Activated CD4-positive, alpha-beta T cell treated with anti-CD3 and anti-CD28 coated beads, Interleukin-2, amount 10 ng/mL, durations not matched to agents 24 days and 14 days (primary cell): ENCODE results near the gene ANKRD44. TPM values are rescaled to one million over a fixed set of nuclear protein-coding genes. Genes with fewer than 3 reads are reported as not detected.
"Not testable (repeated sequence)": the region's sequence is repeated elsewhere in the genome, so short reads cannot be mapped to it uniquely, and the experiment has no call there.

ENCODE experiments used
- DNase-seq: peaks from one replicate; pipeline ENCODE4 v3.0.0; 2022
- H3K27ac Mint-ChIP-seq: one replicate; pipeline ENCODE4 v1.8.0; 2022; ENCODE audit warnings: mild to moderate bottlenecking, mixed read lengths
- H3K27me3 Mint-ChIP-seq: one replicate; pipeline ENCODE4 v1.8.0; 2022; ENCODE audit warnings: mixed read lengths
- H3K36me3 Mint-ChIP-seq: one replicate; pipeline ENCODE4 v1.8.0; 2022; ENCODE audit warnings: low read depth, mild to moderate bottlenecking, mixed read lengths
- H3K4me1 Mint-ChIP-seq: one replicate; pipeline ENCODE4 v1.8.0; 2021; ENCODE audit warnings: mixed read lengths
- H3K4me3 Mint-ChIP-seq: one replicate; pipeline ENCODE4 v1.8.0; 2022; ENCODE audit warnings: mild to moderate bottlenecking, moderate library complexity, mixed read lengths
- H3K9me3 Mint-ChIP-seq: one replicate; pipeline ENCODE4 v1.8.0; 2021; ENCODE audit warnings: mixed read lengths
- intact Hi-C: fragments of 100-400 bp; cut with micrococcal nuclease; formaldehyde crosslinking; loops from one replicate; pipeline ENCODE4 v1.15.1; 2023
- total RNA-seq: library from RNA; stranded (reverse); gene quantifications from 2 replicates; pipeline ENCODE4 v1.2.3, GENCODE V29; 2022

The ANKRD44 gene
- total RNA-seq, 1 donor from 2014 or later, result 147 TPM

DNA sequence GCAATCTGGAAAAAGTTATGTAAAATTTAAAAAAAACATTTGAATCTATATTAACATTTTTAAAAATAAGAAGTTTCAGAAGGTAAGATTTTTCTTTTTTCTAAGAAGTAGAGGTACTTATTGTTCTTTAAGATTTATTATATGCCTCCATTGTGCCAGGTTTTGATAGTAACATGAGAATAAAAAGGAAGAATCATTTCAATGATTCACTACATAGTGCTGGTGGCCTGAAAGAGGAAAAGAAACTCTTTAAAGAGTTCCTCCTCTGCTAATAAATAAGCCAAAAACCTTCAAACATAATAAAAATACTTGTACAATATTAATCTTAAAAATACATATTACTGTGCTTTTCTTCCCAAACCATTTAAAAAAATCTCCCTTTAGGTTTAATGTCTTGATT is 69.0 kb downstream of the ANKRD44 start:
- Mint-ChIP-seq H3K4me1 (peaks cover 64% of the 10 kb centered on the region), H3K27me3 (no peaks in the 10 kb centered on the region), H3K36me3 (peaks cover 22% of the 10 kb centered on the region), H3K4me3 (no peak overlapping the region), H3K9me3 (peaks cover 5% of the 10 kb centered on the region), H3K27ac (no peak overlapping the region)
- DNase-seq, result peak; percentile 6
- intact Hi-C loops, result loop anchor here (2.0 kb wide), 1 partner anchor 51 kb away; no protein-coding TSS in a partner anchor

DNA sequence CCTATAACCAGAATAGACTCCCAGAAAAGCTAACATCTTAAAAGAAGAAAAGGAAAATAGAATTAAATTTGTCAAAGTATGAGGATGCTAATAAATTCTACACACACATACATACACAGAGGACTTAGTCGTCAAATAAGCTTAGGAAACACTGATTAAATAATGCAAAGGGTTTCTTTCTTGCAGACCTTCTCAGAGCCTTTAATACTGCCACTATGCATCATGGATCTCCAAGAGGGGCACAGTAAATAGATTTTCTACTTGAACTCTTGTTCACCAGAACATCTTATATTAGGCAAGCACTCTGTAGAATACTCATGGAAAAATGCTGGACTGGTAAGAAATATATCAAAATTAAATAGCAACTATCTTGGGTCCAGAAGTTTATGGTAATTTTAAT is 69.4 kb downstream of the ANKRD44 start:
- Mint-ChIP-seq H3K27me3 (no peaks in the 10 kb centered on the region), H3K4me1 (peaks cover 65% of the 10 kb centered on the region), H3K27ac (peak overlapping the region; percentile 91), H3K36me3 (peaks cover 19% of the 10 kb centered on the region), H3K9me3 (peaks cover 5% of the 10 kb centered on the region), H3K4me3 (peak overlapping the region; percentile 86)
- intact Hi-C loops, result loop anchor here (2.0 kb wide), 1 partner anchor 52 kb away; no protein-coding TSS in a partner anchor
- peak; percentile 35 for DNase-seq

DNA sequence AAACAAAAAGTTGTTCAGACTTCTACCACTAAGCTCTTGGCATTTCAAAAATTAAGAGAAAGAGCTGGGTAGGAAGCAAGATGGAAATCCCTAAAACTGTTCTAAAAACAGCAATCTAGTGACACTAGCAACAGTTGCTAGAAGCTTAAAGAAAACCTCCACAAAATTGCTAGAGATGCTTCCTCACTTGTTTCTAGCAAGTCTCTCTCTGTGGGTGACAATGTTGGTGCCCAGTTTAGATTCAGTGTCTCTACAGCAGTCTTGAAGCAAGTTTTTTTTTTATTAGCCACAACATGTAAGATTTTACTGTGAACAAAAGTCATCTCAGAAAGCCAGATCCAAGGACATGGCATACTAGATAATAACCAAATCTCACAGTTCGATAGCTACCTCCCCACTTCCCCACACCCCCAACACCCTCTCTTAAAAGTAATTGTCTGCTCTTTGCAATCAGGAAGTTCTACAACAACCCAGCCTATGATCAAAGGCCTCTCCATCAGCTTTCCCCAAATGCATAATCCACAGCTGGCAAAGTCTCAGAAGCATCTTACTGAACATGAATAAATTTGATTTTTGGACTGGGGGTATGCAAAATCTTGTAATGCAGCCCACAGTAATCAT is 70.0 kb downstream of the ANKRD44 start:
- intact Hi-C loops, result loop anchor here (1.0 to 2.0 kb wide), 2 partner anchors 15 to 52 kb away; no protein-coding TSS in a partner anchor
- Mint-ChIP-seq H3K4me1 (peaks cover 67% of the 10 kb centered on the region), H3K9me3 (peaks cover 5% of the 10 kb centered on the region), H3K27ac (peak overlapping the region; percentile 91), H3K36me3 (peaks cover 18% of the 10 kb centered on the region), H3K27me3 (no peaks in the 10 kb centered on the region), H3K4me3 (peak overlapping the region; percentile 86)
- peak; percentile 72 for DNase-seq

DNA sequence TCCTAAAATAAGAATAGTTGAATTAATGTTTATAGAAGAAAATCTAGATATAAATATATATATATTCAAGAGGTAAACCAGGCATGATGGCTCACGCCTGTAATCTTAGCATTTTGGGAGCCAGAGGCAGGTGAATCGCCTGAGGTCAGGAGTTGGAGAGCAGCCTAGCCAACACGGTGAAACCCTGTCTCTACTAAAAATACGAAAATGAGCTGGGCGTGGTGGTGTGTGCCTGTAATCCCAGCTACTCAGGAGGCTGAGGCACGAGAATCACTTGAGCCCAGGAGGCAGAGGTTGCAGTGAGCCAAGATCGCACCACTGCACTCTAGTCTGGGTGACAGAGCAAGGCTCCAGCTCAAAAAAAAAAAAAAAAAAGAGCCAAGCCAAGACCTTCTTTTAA is 70.6 kb downstream of the ANKRD44 start:
- DNase-seq, result peak; percentile 76
- H3K27me3 Mint-ChIP-seq, H3K9me3 Mint-ChIP-seq: not testable (repeated sequence)
- peak overlapping the region; percentile 91 for H3K27ac Mint-ChIP-seq
- intact Hi-C loops, result loop anchor here (1.0 to 2.0 kb wide), 2 partner anchors 15 to 53 kb away; no protein-coding TSS in a partner anchor
- H3K4me3 Mint-ChIP-seq, result peak overlapping the region; percentile 86
- H3K36me3 Mint-ChIP-seq, result peaks cover 20% of the 10 kb centered on the region
- peaks cover 68% of the 10 kb centered on the region for H3K4me1 Mint-ChIP-seq

GRCh38 chr2:197239434-197239833 is 71.1 kb downstream of the ANKRD44 start:
- peak; percentile 73 for DNase-seq
- H3K4me1 Mint-ChIP-seq, result peaks cover 71% of the 10 kb centered on the region
- peaks cover 21% of the 10 kb centered on the region for H3K36me3 Mint-ChIP-seq
- H3K9me3 Mint-ChIP-seq, result peaks cover 5% of the 10 kb centered on the region
- peak overlapping the region; percentile 86 for H3K4me3 Mint-ChIP-seq
- peak overlapping the region; percentile 94 for H3K27ac Mint-ChIP-seq
- no peaks in the 10 kb centered on the region for H3K27me3 Mint-ChIP-seq
- intact Hi-C loops, result loop anchor here (1.0 kb wide), 1 partner anchor 69 kb away; no protein-coding TSS in a partner anchor

DNA sequence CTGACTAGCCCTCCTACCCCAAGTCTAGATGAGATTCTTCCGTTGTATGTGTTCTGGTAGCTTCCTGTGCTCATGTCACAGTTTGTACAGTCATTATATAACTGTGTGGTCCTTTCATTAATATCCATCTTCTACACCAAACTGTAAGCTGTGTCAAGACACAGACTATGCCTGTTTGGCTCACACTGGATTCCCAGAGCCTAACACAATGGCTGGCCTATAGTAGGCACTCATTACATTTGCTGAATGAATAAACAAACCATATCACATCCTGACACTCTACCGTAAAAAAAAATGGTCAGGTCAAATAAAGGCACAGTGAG is 72.6 kb downstream of the ANKRD44 start:
- H3K27me3 Mint-ChIP-seq, result no peaks in the 10 kb centered on the region

GRCh38 chr2:197237291-197238042 is 73.1 kb downstream of the ANKRD44 start:
- intact Hi-C loops, result loop anchor here (1.0 kb wide), 1 partner anchor 38 kb away; no protein-coding TSS in a partner anchor
- H3K36me3 Mint-ChIP-seq, result peaks cover 13% of the 10 kb centered on the region
- no peaks in the 10 kb centered on the region for H3K9me3 Mint-ChIP-seq
- H3K27me3 Mint-ChIP-seq, result no peaks in the 10 kb centered on the region
- peaks cover 69% of the 10 kb centered on the region for H3K4me1 Mint-ChIP-seq
- peak; percentile 57 for DNase-seq
- peak overlapping the region; percentile 68 for H3K4me3 Mint-ChIP-seq
- peak overlapping the region; percentile 86 for H3K27ac Mint-ChIP-seq

More for the DNA sequence above, 72.6 kb downstream of the ANKRD44 start:
- peak; percentile 70 for DNase-seq
- H3K27ac Mint-ChIP-seq, result peak overlapping the region; percentile 86
- H3K36me3 Mint-ChIP-seq, result peaks cover 10% of the 10 kb centered on the region
- H3K4me3 Mint-ChIP-seq, result peak overlapping the region; percentile 68
- H3K9me3 Mint-ChIP-seq, result no peaks in the 10 kb centered on the region
- peaks cover 68% of the 10 kb centered on the region for H3K4me1 Mint-ChIP-seq
- intact Hi-C loops, result loop anchor here (1.0 kb wide), 1 partner anchor 39 kb away; no protein-coding TSS in a partner anchor

DNA sequence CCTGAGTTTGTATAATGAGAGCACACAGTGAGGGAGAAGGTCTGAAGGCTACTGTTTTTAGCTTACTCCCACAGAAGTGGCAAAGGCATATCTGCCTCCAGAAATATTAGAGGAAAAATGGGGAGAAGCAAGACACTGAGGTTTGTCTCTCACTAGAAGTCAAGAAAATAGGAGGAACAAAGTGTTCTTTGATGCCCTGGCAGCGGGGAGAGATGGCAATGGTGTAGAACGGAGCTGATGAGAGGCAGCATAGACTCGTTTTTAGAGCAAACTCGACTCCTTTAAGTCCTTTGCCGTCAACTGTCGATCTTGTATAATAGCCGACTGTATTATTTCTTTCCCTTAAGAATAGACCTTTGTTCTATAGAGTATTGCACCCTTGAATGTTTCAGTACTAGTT is 73.8 kb downstream of the ANKRD44 start:
- peak; percentile 73 for DNase-seq
- H3K4me3 Mint-ChIP-seq, result peak overlapping the region; percentile 68

DNA sequence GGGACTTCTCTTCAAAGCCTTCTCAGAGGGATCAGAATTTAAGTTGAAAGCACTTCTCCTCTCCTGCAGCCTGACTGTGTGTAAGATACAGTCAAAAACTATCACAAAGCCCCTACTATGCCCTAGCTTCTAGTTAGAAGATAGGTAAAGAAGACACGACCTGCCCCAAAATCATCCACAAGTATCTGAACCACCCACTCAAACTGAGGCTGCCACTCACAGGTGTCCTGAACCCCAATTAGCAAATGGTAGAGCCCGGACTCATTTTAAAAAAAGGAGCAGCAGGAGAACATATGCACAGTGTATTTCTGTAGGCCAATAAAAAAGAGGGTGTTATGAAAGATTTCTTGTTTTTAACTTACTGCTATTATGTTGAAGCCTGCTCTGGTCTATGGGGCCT is 74.4 kb downstream of the ANKRD44 start:
- DNase-seq, result peak; percentile 68
- Mint-ChIP-seq H3K4me1 (peaks cover 70% of the 10 kb centered on the region), H3K27ac (peak overlapping the region; percentile 76), H3K27me3 (no peaks in the 10 kb centered on the region), H3K9me3 (no peaks in the 10 kb centered on the region), H3K4me3 (peak overlapping the region; percentile 68), H3K36me3 (peaks cover 19% of the 10 kb centered on the region)
- intact Hi-C loops, result loop anchor here (1.0 kb wide), 1 partner anchor 20 kb away; no protein-coding TSS in a partner anchor

More for the DNA sequence above, 73.8 kb downstream of the ANKRD44 start:
- H3K27me3 Mint-ChIP-seq, result no peaks in the 10 kb centered on the region
- H3K9me3 Mint-ChIP-seq, result no peaks in the 10 kb centered on the region
- intact Hi-C loops, result loop anchor here (1.0 kb wide), 1 partner anchor 21 kb away; no protein-coding TSS in a partner anchor
- H3K36me3 Mint-ChIP-seq, result peaks cover 17% of the 10 kb centered on the region
- peaks cover 68% of the 10 kb centered on the region for H3K4me1 Mint-ChIP-seq
- peak overlapping the region; percentile 76 for H3K27ac Mint-ChIP-seq

- Mint-ChIP-seq H3K4me1 (peaks cover 69% of the 10 kb centered on the region), H3K27me3 (no peaks in the 10 kb centered on the region), H3K27ac (peak overlapping the region; percentile 19), H3K9me3 (no peaks in the 10 kb centered on the region), H3K36me3 (peaks cover 21% of the 10 kb centered on the region), H3K4me3 (peak overlapping the region; percentile 68)
- DNase-seq, result no peak
- intact Hi-C loops, result loop anchor here (1.0 kb wide), 1 partner anchor 19 kb away; no protein-coding TSS in a partner anchor
Observed at GRCh38 chr2:197235711-197236110, 74.9 kb downstream of the ANKRD44 start.

- Mint-ChIP-seq H3K9me3 (no peaks in the 10 kb centered on the region), H3K27me3 (no peaks in the 10 kb centered on the region), H3K27ac (peak overlapping the region; percentile 22), H3K4me3 (no peak overlapping the region), H3K4me1 (peaks cover 73% of the 10 kb centered on the region), H3K36me3 (peaks cover 29% of the 10 kb centered on the region)
- intact Hi-C loops, result loop anchor here (1.0 kb wide), 1 partner anchor 12 kb away; no protein-coding TSS in a partner anchor
- DNase-seq, result no peak
Observed at GRCh38 chr2:197234671-197235191, 75.8 kb downstream of the ANKRD44 start.

- no peaks in the 10 kb centered on the region for H3K9me3 Mint-ChIP-seq
- peaks cover 69% of the 10 kb centered on the region for H3K4me1 Mint-ChIP-seq
- no peak overlapping the region for H3K4me3 Mint-ChIP-seq
- no peak overlapping the region for H3K27ac Mint-ChIP-seq
- H3K27me3 Mint-ChIP-seq, result no peaks in the 10 kb centered on the region
- no peak for DNase-seq
- peaks cover 28% of the 10 kb centered on the region for H3K36me3 Mint-ChIP-seq
- intact Hi-C loops, result no loop called here
Observed at GRCh38 chr2:197233473-197233872, 77.1 kb downstream of the ANKRD44 start.

DNA sequence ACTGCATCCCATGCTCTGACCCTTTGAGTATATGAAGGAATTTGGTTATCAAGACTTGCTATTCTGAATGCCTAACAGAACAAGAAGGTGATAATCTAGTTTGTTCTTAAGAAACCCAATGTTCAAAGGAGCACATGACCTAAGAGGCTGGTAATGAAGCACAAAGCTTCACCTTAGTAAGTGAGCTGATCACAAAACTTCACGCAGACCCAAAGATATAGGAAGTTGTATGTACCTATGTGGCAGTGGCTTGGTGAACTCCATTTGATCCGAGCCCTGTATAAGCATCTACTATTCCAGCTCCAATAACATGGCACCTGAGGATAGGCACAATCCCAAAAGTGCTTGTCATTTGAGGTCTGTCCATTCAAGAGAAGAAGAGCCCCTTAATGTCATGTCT is 78.6 kb downstream of the ANKRD44 start:
- peaks cover 65% of the 10 kb centered on the region for H3K4me1 Mint-ChIP-seq
- H3K27ac Mint-ChIP-seq, result no peak overlapping the region
- H3K27me3 Mint-ChIP-seq, result no peaks in the 10 kb centered on the region
- intact Hi-C loops, result no loop called here
- no peak overlapping the region for H3K4me3 Mint-ChIP-seq
- H3K36me3 Mint-ChIP-seq, result peaks cover 34% of the 10 kb centered on the region
- no peak for DNase-seq
- no peaks in the 10 kb centered on the region for H3K9me3 Mint-ChIP-seq
